Sigmoid colon (tissue), 7 donors: ENCODE results near the gene RPUSD4. TPM values are rescaled to one million over a fixed set of nuclear protein-coding genes. Genes with fewer than 3 reads are reported as not detected.

Experiments used
- DNase-seq: peaks from one replicate; pipeline ENCODE4 v3.0.0-alpha.2; 2019
- H3K27ac ChIP-seq, 4 donors: fragments of 200-600 bp; sonication (generic); one replicate each; pipeline ENCODE4 v1.5.1; 2016 to 2019; ENCODE audit warnings: mild to moderate bottlenecking in 1 of 4
- H3K27me3 ChIP-seq, 3 donors: fragments of 200-600 bp; sonication (generic); one replicate each; pipeline ENCODE4 v1.5.1; 2019; ENCODE audit warnings: mild to moderate bottlenecking in 1 of 3
- H3K36me3 ChIP-seq, 4 donors: fragments of 200-600 bp; sonication (generic); one replicate each; pipeline ENCODE4 v1.5.1; 2016 to 2019
- H3K4me1 ChIP-seq, 4 donors: fragments of 200-600 bp; sonication (generic); one replicate each; pipeline ENCODE4 v1.5.1; 2017 to 2019
- H3K4me3 ChIP-seq, 4 donors: fragments of 200-600 bp; sonication (generic); one replicate each; pipeline ENCODE4 v1.5.1; 2017 to 2019; ENCODE audit warnings: mild to moderate bottlenecking in 2 of 4, moderate library complexity in 1 of 4
- H3K9me3 ChIP-seq, 4 donors: fragments of 200-600 bp in 3 of 4; sonication (generic) in 3 of 4; one replicate each; pipeline versions ENCODE4 v1.5.1 to v1.6.1; 2013 to 2019
- EP300 ChIP-seq, 4 donors: sonication (generic); formaldehyde crosslinking; IDR thresholded peaks; one replicate each; pipeline ENCODE4 v1.6.1; 2017; ENCODE audit warnings: antibody characterized with exemption in 4 of 4
- POLR2A ChIP-seq, 2 donors: fragments of 450-650 bp; IDR thresholded peaks; one replicate each; pipeline ENCODE4 v1.6.1; 2016; ENCODE audit warnings: antibody characterized with exemption in 2 of 2, mild to moderate bottlenecking in 2 of 2, moderate library complexity in 2 of 2
- POLR2AphosphoS5 ChIP-seq, 4 donors: sonication (generic); formaldehyde crosslinking; IDR thresholded peaks; one replicate each; pipeline ENCODE4 v1.6.1; 2017; ENCODE audit warnings: antibody characterized with exemption in 4 of 4
- WGBS, 2 donors: extraction: QIAGEN DNeasy Blood & Tissue Kit; methylation state at CpG; one replicate each; pipeline ENCODE4 v1.1.7; 2013; 5-methylcytosine and 5-hydroxymethylcytosine counted together
- intact Hi-C: fragments of 100-400 bp; cut with DNase I; formaldehyde crosslinking; loops from one replicate; pipeline ENCODE4 v1.15.1; 2023
- polyA plus RNA-seq, 3 donors: library from polyadenylated mRNA; stranded (reverse); fragments of 200-250 nt; gene quantifications; one replicate each; pipeline ENCODE4 v1.2.3, GENCODE V29; 2013
- total RNA-seq, 4 donors: library from RNA; depleted of rRNA; stranded (reverse); fragments of >200 nt; gene quantifications; one replicate each; pipeline ENCODE4 v1.1.0, GENCODE V29; 2016
- TF ChIP-seq, protein P1 (sequence below), 4 experiments: fragments of 450-650 bp in 3 of 4; fragments of 200-600 bp in 1 of 4; IDR thresholded peaks; one replicate each; pipeline ENCODE4 v1.5.1; 2016 to 2019; ENCODE audit warnings: antibody characterized with exemption in 4 of 4, mild to moderate bottlenecking in 3 of 4, moderate library complexity in 2 of 4
- donor health status: healthy with polysubstance abuse.
- donor health status: Bipolar disorder and iron deficiency.
- donor health status: healthy.

Gene RPUSD4
- total and polyA plus RNA-seq, 7 donors, result 7.9 to 24.4 (median 16.0) TPM

- TF ChIP-seq EP300 (IDR thresholded peaks at IDR 0.05) (no peak), POLR2AphosphoS5 (IDR thresholded peaks at IDR 0.05) (no peak), POLR2A (IDR thresholded peaks at IDR 0.05) (no peak)
- TF ChIP-seq, protein P1, sequence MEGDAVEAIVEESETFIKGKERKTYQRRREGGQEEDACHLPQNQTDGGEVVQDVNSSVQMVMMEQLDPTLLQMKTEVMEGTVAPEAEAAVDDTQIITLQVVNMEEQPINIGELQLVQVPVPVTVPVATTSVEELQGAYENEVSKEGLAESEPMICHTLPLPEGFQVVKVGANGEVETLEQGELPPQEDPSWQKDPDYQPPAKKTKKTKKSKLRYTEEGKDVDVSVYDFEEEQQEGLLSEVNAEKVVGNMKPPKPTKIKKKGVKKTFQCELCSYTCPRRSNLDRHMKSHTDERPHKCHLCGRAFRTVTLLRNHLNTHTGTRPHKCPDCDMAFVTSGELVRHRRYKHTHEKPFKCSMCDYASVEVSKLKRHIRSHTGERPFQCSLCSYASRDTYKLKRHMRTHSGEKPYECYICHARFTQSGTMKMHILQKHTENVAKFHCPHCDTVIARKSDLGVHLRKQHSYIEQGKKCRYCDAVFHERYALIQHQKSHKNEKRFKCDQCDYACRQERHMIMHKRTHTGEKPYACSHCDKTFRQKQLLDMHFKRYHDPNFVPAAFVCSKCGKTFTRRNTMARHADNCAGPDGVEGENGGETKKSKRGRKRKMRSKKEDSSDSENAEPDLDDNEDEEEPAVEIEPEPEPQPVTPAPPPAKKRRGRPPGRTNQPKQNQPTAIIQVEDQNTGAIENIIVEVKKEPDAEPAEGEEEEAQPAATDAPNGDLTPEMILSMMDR (IDR thresholded peaks at IDR 0.05), result no peak
- intact Hi-C loops, result no loop called here
- no peaks in the 10 kb centered on the region for H3K9me3 ChIP-seq
- H3K27me3 ChIP-seq, result no peaks in the 10 kb centered on the region
- 68 to 81% methylated on average over 1 of the region's 1 CpG for WGBS, 2 donors
- no peak overlapping the region for H3K27ac ChIP-seq
- no peaks in the 10 kb centered on the region for H3K4me1 ChIP-seq
- H3K36me3 ChIP-seq, result peaks cover 6 to 49% (median 7%) of the 10 kb centered on the region in 4 donors
- DNase-seq, result no peak
- H3K4me3 ChIP-seq, result no peak overlapping the region
These were observed 43.4 kb upstream of the RPUSD4 start for GRCh38 chr11:126254819-126255218.

DNA sequence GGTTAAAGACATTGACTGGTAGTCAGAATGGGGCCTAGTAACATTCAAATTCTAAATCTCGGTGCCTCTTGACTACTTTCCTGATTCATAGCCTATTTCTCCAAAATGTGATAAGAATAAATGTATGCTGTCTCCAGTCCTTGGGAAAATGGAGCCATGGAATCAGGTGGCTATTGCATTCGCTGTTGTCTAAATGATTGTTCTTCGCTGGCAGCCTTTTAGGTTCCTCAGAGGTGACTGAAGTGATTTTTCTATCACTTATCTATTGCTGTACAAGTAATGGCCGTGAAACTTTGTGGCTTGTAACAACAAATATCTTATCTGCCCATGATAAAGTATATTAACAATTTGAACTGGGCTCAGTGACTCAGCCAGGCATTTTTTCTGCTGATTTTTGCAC, 41.8 kb upstream of the RPUSD4 start:
- H3K4me1 ChIP-seq, result no peaks in the 10 kb centered on the region
- no peak for DNase-seq
- WGBS, 2 donors, result 96 to 99% methylated on average over 4 of the region's 4 CpGs
- no peaks in the 10 kb centered on the region for H3K9me3 ChIP-seq
- no peak overlapping the region for H3K27ac ChIP-seq
- no peaks in the 10 kb centered on the region for H3K27me3 ChIP-seq
- H3K4me3 ChIP-seq, result no peak overlapping the region
- peaks cover 6 to 49% (median 7%) of the 10 kb centered on the region in 4 donors for H3K36me3 ChIP-seq
- intact Hi-C loops, result no loop called here
- TF ChIP-seq EP300 (IDR thresholded peaks at IDR 0.05) (no peak), POLR2A (IDR thresholded peaks at IDR 0.05) (no peak), POLR2AphosphoS5 (IDR thresholded peaks at IDR 0.05) (no peak)
- TF ChIP-seq, protein P1 (IDR thresholded peaks at IDR 0.05), result no peak

DNA sequence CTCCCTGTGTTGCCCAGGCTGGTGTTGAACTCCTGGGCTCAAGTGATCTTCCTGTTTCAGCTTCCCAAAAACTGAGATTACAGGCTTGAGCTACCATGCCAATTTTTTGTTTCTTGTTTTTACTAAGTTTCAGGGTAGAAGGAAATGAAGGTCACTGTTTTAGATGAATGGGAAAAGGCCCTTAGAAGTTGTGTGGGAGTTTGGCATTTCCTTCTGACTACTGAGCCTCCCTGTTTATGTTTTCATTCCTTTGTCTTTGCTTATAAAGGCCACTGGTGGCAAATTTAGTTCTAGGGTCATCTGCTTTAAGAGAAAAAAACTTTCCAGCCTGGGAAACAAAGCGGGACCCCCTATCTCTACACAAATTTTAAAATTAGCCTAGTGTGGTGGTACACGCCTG, 35.2 kb upstream of the RPUSD4 start:
- 91 to 92% methylated on average over 2 of the region's 2 CpGs for WGBS, 2 donors
- Histone ChIP-seq H3K36me3 (peaks cover 0 to 50% (median 3%) of the 10 kb centered on the region in 4 donors), H3K27me3 (no peaks in the 10 kb centered on the region), H3K9me3 (no peaks in the 10 kb centered on the region), H3K4me1 (no peaks in the 10 kb centered on the region), H3K27ac (no peak overlapping the region), H3K4me3 (no peak overlapping the region)
- no peak for DNase-seq
- intact Hi-C loops, result no loop called here
- no peak for TF ChIP-seq EP300 (IDR thresholded peaks at IDR 0.05)
- TF ChIP-seq POLR2A (IDR thresholded peaks at IDR 0.05), result no peak
- TF ChIP-seq POLR2AphosphoS5 (IDR thresholded peaks at IDR 0.05), result no peak
- TF ChIP-seq, protein P1 (IDR thresholded peaks at IDR 0.05), result no peak

- DNase-seq, result no peak
- no peak overlapping the region for H3K4me3 ChIP-seq
- no peaks in the 10 kb centered on the region for H3K9me3 ChIP-seq
- H3K4me1 ChIP-seq, result no peaks in the 10 kb centered on the region
- H3K27ac ChIP-seq, result no peak overlapping the region
- TF ChIP-seq EP300 (IDR thresholded peaks at IDR 0.05), result no peak
- no peak for TF ChIP-seq POLR2AphosphoS5 (IDR thresholded peaks at IDR 0.05)
- TF ChIP-seq POLR2A (IDR thresholded peaks at IDR 0.05), result no peak
- TF ChIP-seq, protein P1 (IDR thresholded peaks at IDR 0.05), result no peak
- intact Hi-C loops, result no loop called here
- H3K27me3 ChIP-seq, result no peaks in the 10 kb centered on the region
- WGBS, 2 donors, result 86 to 96% methylated on average over 4 of the region's 4 CpGs
- H3K36me3 ChIP-seq, result peaks cover 3 to 27% (median 4%) of the 10 kb centered on the region in 4 donors
These were observed 21.9 kb upstream of the RPUSD4 start for GRCh38 chr11:126233391-126233790.

DNA sequence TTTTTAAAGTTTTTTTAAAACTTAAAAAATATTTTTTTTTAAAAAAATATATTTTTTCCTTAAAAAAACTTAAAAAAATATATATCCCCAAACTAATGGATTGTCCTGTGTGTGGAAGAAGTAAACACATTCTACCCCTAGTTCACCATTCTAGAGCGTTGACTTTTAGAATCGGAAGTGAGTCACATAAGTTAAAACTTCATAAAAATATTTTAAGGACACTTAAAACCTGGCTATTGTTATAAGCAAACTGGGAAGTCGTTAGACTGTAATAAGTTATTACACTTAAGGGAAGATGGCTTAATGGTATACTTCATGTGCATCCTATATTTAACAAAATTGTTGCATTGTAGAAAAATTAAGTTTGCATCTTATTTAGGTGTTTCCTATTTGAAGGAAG, 21.2 kb upstream of the RPUSD4 start:
- intact Hi-C loops, result no loop called here
- Histone ChIP-seq H3K4me3 (no peak overlapping the region), H3K27ac (no peak overlapping the region), H3K36me3 (peaks cover 0 to 21% (median 0%) of the 10 kb centered on the region in 4 donors), H3K27me3 (no peaks in the 10 kb centered on the region), H3K9me3 (no peaks in the 10 kb centered on the region), H3K4me1 (no peaks in the 10 kb centered on the region)
- WGBS, 2 donors, result 56 to 85% methylated on average over 3 of the region's 3 CpGs
- DNase-seq, result no peak
- TF ChIP-seq, protein P1 (IDR thresholded peaks at IDR 0.05), result no peak
- TF ChIP-seq POLR2A (IDR thresholded peaks at IDR 0.05), result no peak
- no peak for TF ChIP-seq POLR2AphosphoS5 (IDR thresholded peaks at IDR 0.05)
- no peak for TF ChIP-seq EP300 (IDR thresholded peaks at IDR 0.05)
